GM12865 (cell line): Measurements from ENCODE around the gene ETS2.

Experiments
- DNase-seq: peaks from one replicate; pipeline ENCODE4 v3.0.0; 2010; ENCODE audit warnings: low read depth
- H3K4me3 ChIP-seq: 2 replicates; pipeline ENCODE4 v1.5.1; 2011; ENCODE audit warnings: mild to moderate bottlenecking, low read depth, low read length, control low read depth
- TF ChIP-seq, protein P1 (sequence below): IDR thresholded peaks from 2 replicates; pipeline ENCODE4 v1.5.1; 2011; ENCODE audit warnings: low read length, control low read depth, low read depth, inconsistent platforms; ENCODE audit not compliant: insufficient read depth; ENCODE audit errors: missing control alignments

The ETS2 gene

GRCh38 chr21:38777015-38777414 lies 28.7 kb upstream of the ETS2 start:
- no peak overlapping the region for H3K4me3 ChIP-seq
- DNase-seq, result no peak
- TF ChIP-seq, protein P1, sequence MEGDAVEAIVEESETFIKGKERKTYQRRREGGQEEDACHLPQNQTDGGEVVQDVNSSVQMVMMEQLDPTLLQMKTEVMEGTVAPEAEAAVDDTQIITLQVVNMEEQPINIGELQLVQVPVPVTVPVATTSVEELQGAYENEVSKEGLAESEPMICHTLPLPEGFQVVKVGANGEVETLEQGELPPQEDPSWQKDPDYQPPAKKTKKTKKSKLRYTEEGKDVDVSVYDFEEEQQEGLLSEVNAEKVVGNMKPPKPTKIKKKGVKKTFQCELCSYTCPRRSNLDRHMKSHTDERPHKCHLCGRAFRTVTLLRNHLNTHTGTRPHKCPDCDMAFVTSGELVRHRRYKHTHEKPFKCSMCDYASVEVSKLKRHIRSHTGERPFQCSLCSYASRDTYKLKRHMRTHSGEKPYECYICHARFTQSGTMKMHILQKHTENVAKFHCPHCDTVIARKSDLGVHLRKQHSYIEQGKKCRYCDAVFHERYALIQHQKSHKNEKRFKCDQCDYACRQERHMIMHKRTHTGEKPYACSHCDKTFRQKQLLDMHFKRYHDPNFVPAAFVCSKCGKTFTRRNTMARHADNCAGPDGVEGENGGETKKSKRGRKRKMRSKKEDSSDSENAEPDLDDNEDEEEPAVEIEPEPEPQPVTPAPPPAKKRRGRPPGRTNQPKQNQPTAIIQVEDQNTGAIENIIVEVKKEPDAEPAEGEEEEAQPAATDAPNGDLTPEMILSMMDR, result no peak

DNA sequence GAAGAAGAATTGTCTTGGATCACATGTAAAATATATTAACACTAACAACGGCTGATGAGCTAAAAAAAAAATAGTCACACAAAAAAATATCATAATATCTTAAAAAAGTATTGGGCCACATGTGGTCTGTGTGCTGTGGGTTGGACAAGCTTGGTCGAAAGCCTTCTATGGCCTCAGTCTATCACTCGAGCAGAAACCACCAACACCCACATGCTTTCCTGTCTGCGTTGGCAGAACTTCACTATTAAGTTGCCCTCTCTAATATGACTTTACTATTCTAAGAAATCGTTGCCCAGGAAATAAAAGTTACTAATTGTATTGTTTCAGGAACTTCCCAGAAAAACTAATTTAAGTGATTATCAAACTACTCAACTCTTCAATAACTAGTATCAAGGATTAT lies 28.2 kb upstream of the ETS2 start:
- DNase-seq, result peak; percentile 44
- TF ChIP-seq, protein P1, result no peak
- no peak overlapping the region for H3K4me3 ChIP-seq

DNA sequence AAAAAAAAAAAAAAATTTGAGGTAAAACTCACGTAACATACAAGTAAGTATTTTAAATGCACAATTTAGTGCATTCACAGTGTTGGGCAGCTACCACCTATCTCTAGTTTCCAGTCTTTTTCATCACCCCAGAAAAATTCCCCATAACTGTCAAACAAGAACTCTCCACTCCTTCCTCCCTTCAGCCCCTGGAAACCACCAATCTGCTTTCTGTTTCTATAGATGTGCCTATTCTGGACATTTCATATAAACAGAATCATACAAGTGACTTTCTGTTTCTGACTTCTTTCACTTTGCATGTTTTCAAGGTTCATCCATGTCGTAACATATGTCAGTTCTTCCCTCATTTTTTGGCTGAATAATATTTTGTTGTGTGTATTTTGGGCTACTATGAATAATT lies 24.9 kb upstream of the ETS2 start:
- peak; percentile 75 for DNase-seq
- no peak overlapping the region for H3K4me3 ChIP-seq
- TF ChIP-seq, protein P1, result no peak

DNA sequence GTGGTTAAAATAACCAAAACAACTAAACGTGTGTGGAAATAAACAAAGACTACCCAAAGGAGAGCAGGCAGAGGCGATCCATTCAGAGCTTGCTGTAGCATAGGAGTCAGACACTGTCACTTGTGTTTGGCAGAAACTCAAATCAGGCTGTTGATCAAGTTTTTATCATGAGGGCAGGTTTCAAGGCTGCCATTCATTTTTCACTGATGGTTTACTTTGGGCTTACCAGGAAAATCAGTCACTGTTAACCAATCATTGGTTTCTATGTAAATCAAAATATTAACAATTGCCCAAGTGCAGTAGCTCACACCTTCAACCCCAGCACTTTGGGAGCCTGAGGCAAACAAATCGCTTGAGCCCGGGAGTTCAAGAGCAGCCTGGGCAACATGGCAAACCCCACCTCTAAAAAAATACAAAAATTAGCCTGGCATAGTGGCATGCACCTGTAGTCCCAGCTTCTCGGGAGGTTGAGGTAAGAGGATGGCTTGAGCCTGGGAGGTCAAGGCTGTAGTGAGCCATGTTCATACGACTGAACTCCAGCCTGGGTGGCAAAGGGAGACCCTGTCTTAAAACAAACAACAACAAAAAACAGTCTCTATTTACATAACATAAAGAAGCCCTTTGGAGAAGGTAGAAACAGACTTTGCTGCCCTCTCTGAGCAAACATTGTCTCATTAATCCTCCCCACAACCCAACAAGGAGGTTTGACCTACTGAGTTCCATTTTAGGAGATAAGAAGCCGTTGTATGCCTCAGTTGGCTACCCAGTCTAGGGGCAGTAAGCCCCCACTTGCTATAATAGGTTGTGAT lies 21.1 kb upstream of the ETS2 start:
- DNase-seq, result no peak
- no peak overlapping the region for H3K4me3 ChIP-seq
- TF ChIP-seq, protein P1, result no peak

DNA sequence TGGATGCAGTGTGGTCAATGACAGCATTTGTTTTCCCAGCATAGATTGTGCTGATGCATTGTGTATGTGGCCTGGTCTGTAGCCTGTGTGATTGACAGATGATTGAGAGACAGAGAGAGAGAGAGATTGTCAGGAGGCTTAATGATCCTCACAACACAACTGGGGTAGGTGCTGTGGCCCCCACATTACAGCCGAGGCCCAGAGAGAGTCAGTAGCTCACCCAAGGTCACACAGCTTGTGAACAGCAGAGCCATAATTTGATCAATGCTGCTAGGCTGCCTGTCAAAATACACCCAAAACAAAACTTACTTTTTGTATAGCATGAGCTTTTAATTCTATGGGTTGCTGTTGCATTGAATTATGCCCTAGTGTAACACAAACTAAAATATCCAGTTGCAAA lies 20.2 kb upstream of the ETS2 start:
- DNase-seq, result no peak
- TF ChIP-seq, protein P1, result no peak
- H3K4me3 ChIP-seq, result no peak overlapping the region

DNA sequence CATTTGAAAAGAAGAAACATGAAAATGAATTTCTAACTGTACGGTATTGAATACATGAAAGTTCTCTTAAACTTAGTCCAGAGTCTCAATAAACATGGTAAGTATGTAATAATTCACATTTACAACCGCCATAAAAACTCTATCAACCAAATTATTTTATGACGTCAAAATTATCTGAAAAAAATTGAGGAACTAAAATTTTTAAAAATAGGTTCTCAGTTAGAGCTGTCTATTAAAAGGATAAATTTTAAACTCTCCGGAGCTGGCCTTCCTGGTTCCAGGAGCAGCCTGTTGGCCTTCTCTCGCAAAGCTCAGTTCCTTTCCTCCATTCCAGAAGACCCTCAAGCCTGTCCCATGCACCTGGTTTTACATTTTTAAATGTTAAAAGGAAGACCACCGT lies 18.7 kb upstream of the ETS2 start:
- no peak for DNase-seq
- no peak overlapping the region for H3K4me3 ChIP-seq
- TF ChIP-seq, protein P1, result no peak
